ENCODE measurements around the gene CTNND1. TPM values are rescaled to one million over a fixed set of nuclear protein-coding genes. Genes with fewer than 3 reads are reported as not detected.
A peak's percentile ranks its signal among the peaks of the same experiment; 100 is the strongest.

The CTNND1 gene
- total RNA-seq, 1 donor = 140 TPM

GRCh38 chr11:57792060-57792541 lies 30.5 kb downstream of the CTNND1 start:
- DNase-seq (ENCODE audit: insufficient read length, low spot score, missing footprints) = peak; percentile 83
- Histone ChIP-seq H3K4me1 (ENCODE audit: insufficient read depth, low read length) (peaks cover 15% of the 10 kb centered on the region), H3K4me3 (ENCODE audit: insufficient read depth, low read length) (no peak overlapping the region), H4K20me1 (ENCODE audit: insufficient read depth, low read length) (peaks cover 43% of the 10 kb centered on the region), H3K9me3 (ENCODE audit: low read depth, low read length) (no peaks in the 10 kb centered on the region), H3K4me2 (ENCODE audit: insufficient read depth, low read length) (no peak overlapping the region), H2AFZ (ENCODE audit: low read length) (no peak overlapping the region), H3K27ac (ENCODE audit: low read depth, low read length) (peak overlapping the region; percentile 57), H3K27me3 (ENCODE audit: insufficient read depth, low read length) (no peaks in the 10 kb centered on the region), H3K79me2 (ENCODE audit: insufficient read depth, low read length) (peaks cover 95% of the 10 kb centered on the region), H3K36me3 (ENCODE audit: insufficient read depth, low read length) (peaks cover 41% of the 10 kb centered on the region)
- TF ChIP-seq, protein P1, sequence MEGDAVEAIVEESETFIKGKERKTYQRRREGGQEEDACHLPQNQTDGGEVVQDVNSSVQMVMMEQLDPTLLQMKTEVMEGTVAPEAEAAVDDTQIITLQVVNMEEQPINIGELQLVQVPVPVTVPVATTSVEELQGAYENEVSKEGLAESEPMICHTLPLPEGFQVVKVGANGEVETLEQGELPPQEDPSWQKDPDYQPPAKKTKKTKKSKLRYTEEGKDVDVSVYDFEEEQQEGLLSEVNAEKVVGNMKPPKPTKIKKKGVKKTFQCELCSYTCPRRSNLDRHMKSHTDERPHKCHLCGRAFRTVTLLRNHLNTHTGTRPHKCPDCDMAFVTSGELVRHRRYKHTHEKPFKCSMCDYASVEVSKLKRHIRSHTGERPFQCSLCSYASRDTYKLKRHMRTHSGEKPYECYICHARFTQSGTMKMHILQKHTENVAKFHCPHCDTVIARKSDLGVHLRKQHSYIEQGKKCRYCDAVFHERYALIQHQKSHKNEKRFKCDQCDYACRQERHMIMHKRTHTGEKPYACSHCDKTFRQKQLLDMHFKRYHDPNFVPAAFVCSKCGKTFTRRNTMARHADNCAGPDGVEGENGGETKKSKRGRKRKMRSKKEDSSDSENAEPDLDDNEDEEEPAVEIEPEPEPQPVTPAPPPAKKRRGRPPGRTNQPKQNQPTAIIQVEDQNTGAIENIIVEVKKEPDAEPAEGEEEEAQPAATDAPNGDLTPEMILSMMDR (IDR thresholded peaks at IDR 0.05; ENCODE audit: extremely low read depth, low read depth, low read length) = no peak

GRCh38 chr11:57792870-57793269 lies 31.3 kb downstream of the CTNND1 start:
- DNase-seq (ENCODE audit: insufficient read length, low spot score, missing footprints) = no peak
- Histone ChIP-seq H3K79me2 (ENCODE audit: insufficient read depth, low read length) (peaks cover 89% of the 10 kb centered on the region), H2AFZ (ENCODE audit: low read length) (no peak overlapping the region), H3K4me3 (ENCODE audit: insufficient read depth, low read length) (no peak overlapping the region), H3K27me3 (ENCODE audit: insufficient read depth, low read length) (no peaks in the 10 kb centered on the region), H3K4me1 (ENCODE audit: insufficient read depth, low read length) (peaks cover 15% of the 10 kb centered on the region), H3K9me3 (ENCODE audit: low read depth, low read length) (no peaks in the 10 kb centered on the region), H3K36me3 (ENCODE audit: insufficient read depth, low read length) (peaks cover 41% of the 10 kb centered on the region), H4K20me1 (ENCODE audit: insufficient read depth, low read length) (peaks cover 36% of the 10 kb centered on the region), H3K27ac (ENCODE audit: low read depth, low read length) (peak overlapping the region; percentile 57), H3K4me2 (ENCODE audit: insufficient read depth, low read length) (no peak overlapping the region)
- TF ChIP-seq, protein P1 (IDR thresholded peaks at IDR 0.05; ENCODE audit: extremely low read depth, low read depth, low read length) = no peak

DNA sequence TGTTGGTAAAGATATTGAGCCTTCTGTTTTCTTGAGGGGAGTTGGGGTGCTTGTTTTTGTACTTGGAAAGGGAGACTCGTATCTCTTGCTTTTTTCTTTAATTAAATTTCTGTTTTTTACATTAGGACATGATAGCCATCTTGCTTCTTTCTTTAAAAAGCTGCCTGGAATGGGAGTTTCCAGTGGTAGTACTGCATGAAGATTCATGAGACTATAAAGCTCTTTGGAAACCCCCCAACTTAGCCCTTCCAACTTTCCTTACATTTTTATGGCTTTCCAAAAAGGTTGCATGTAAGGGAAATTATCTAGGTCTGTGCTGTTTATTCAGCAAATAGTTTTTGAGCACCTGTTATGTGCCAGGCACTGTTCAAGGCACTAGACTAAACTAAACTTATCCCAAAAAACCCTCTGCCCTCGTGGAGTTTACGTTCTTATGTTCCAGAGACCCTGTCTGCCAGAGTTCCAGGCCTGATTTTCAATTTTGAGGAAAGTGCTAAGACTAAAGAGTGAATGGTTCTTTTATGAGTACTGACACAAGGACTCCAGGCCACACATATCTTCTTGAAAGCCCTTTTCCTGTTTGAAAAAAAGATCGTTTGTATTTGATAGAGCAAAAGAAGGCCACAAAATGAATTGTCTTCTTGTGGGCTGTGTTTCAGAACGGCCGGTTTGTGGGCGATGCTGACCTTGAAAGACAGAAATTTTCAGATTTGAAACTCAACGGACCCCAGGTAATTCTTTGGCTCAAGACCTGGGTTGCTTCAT lies 31.9 kb downstream of the CTNND1 start:
- Histone ChIP-seq H4K20me1 (ENCODE audit: insufficient read depth, low read length) (peaks cover 33% of the 10 kb centered on the region), H3K9me3 (ENCODE audit: low read depth, low read length) (no peaks in the 10 kb centered on the region), H3K79me2 (ENCODE audit: insufficient read depth, low read length) (peaks cover 86% of the 10 kb centered on the region), H3K27me3 (ENCODE audit: insufficient read depth, low read length) (no peaks in the 10 kb centered on the region), H3K27ac (ENCODE audit: low read depth, low read length) (peak overlapping the region; percentile 57), H3K36me3 (ENCODE audit: insufficient read depth, low read length) (peaks cover 41% of the 10 kb centered on the region), H3K4me3 (ENCODE audit: insufficient read depth, low read length) (no peak overlapping the region), H3K4me2 (ENCODE audit: insufficient read depth, low read length) (no peak overlapping the region), H2AFZ (ENCODE audit: low read length) (no peak overlapping the region), H3K4me1 (ENCODE audit: insufficient read depth, low read length) (peaks cover 15% of the 10 kb centered on the region)
- DNase-seq (ENCODE audit: insufficient read length, low spot score, missing footprints) = no peak
- TF ChIP-seq, protein P1 (IDR thresholded peaks at IDR 0.05; ENCODE audit: extremely low read depth, low read depth, low read length) = no peak

DNA sequence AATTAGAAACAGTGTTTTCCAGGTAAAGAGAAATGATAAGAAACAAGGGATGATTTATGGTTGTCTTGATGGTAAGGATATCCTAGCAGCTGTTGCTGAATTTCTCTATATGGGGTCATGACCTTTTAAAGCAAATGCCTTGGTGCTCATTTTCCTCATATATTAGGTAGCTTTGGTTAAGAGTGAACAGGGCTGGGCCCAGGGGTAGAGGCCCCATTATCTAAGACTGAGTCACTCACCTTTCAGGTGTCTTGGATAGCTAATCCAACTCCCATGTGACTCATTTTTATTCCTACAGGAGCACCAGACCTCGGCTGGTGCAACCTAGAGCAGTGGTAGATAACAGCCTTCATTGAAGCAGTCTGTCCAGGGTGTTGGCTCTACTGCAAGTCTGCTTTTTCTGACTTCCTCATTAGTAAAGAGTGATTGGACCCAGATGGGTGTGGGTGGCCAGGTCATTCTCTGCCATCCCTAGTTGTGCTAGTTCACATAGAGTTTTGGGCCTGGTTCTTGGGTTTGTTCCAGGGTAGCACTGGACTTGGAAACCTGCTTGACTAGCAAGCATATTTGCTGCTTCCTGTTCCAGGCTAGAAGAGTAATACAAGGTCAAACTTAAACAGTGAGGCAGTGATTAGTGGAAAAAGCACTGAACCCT lies 37.4 kb downstream of the CTNND1 start:
- Histone ChIP-seq H3K9me3 (ENCODE audit: low read depth, low read length) (no peaks in the 10 kb centered on the region), H3K27ac (ENCODE audit: low read depth, low read length) (peak overlapping the region; percentile 34), H3K4me3 (ENCODE audit: insufficient read depth, low read length) (no peak overlapping the region), H2AFZ (ENCODE audit: low read length) (no peak overlapping the region), H3K36me3 (ENCODE audit: insufficient read depth, low read length) (peaks cover 47% of the 10 kb centered on the region), H3K79me2 (ENCODE audit: insufficient read depth, low read length) (peaks cover 76% of the 10 kb centered on the region), H3K27me3 (ENCODE audit: insufficient read depth, low read length) (no peaks in the 10 kb centered on the region), H4K20me1 (ENCODE audit: insufficient read depth, low read length) (peaks cover 24% of the 10 kb centered on the region), H3K4me1 (ENCODE audit: insufficient read depth, low read length) (peaks cover 16% of the 10 kb centered on the region), H3K4me2 (ENCODE audit: insufficient read depth, low read length) (no peak overlapping the region)
- DNase-seq (ENCODE audit: insufficient read length, low spot score, missing footprints) = no peak
- TF ChIP-seq, protein P1 (IDR thresholded peaks at IDR 0.05; ENCODE audit: extremely low read depth, low read depth, low read length) = no peak

All from osteoblast (primary cell).